Endothelial cell of umbilical vein (primary cell): Measurements from ENCODE around the gene ELOVL6. TPM values are rescaled to one million over a fixed set of nuclear protein-coding genes. Genes with fewer than 3 reads are reported as not detected.
A peak's percentile ranks its signal among the peaks of the same experiment; 100 is the strongest.

ENCODE experiments used
- BruUV-seq: library from RNA; stranded (reverse); fragments of 400-500 nt; replicated peaks from 2 replicates; lab custom pipeline; 2021; lab: Mats Ljungman, UMichigan
- CTCF ChIA-PET: fragments of 300-600, 350-600 bp; sonication (Branson Sonifier 250); formaldehyde crosslinking; loops from one replicate; lab custom pipeline; 2021; ENCODE audit warnings: antibody characterized with exemption, inconsistent platforms; lab: Charles Lee
- POLR2A ChIA-PET: fragments of 300-600, 350-600 bp; sonication (Branson Sonifier 250); formaldehyde crosslinking; loops from one replicate; lab custom pipeline; 2021; ENCODE audit warnings: antibody characterized with exemption, inconsistent platforms; lab: Charles Lee
- DNase-seq: peaks from one replicate; pipeline ENCODE4 v3.0.0-alpha.2; 2011; ENCODE audit warnings: low read depth, low spot score
- FAIRE-seq: peaks from 2 replicates; lab custom pipeline; 2011; peaks lifted over from hg19 to GRCh38; lab: Jason Lieb, UNC
- H2AFZ ChIP-seq: 2 replicates; pipeline ENCODE4 v1.6.0; 2012; ENCODE audit warnings: low read depth, low read length, control low read depth, inconsistent platforms
- H3K27ac ChIP-seq: 2 replicates; pipeline ENCODE4 v1.5.1; 2011; ENCODE audit warnings: low read depth, mild to moderate bottlenecking, control low read depth, low read length, moderate library complexity; ENCODE audit not compliant: insufficient read depth
- H3K27me3 ChIP-seq, 2 experiments: 2 replicates each; pipeline versions ENCODE4 v1.6.0 to v1.6.1; 2011; ENCODE audit warnings: low read length in 2 of 2, mixed read lengths in 1 of 2; ENCODE audit not compliant: control insufficient read depth in 2 of 2, insufficient read depth in 2 of 2
- H3K36me3 ChIP-seq, 2 experiments: 2 replicates in 1 of 2; 3 replicates in 1 of 2; pipeline ENCODE4 v1.5.1; 2011; ENCODE audit warnings: low read length in 2 of 2, mild to moderate bottlenecking in 1 of 2, moderate library complexity in 1 of 2; ENCODE audit not compliant: control insufficient read depth in 2 of 2, insufficient read depth in 2 of 2; ENCODE audit errors: extremely low read depth in 1 of 2
- H3K4me1 ChIP-seq: 3 replicates; pipeline ENCODE4 v1.5.1; 2011; ENCODE audit warnings: mild to moderate bottlenecking, low read length; ENCODE audit not compliant: control insufficient read depth, insufficient read depth; ENCODE audit errors: extremely low read depth
- H3K4me2 ChIP-seq: 2 replicates; pipeline ENCODE4 v1.6.1; 2011; ENCODE audit warnings: low read length, control low read depth, mixed read lengths; ENCODE audit not compliant: insufficient read depth
- H3K4me3 ChIP-seq, 3 experiments: fragments of 200-600 bp in 1 of 3; sonication (generic), shearing (Covaris generic) in 1 of 3; replicated peaks in 1 of 3; 2 replicates each; pipeline ENCODE4 v1.5.1; 2011 to 2016; ENCODE audit warnings: control low read depth in 3 of 3, low read length in 3 of 3, mild to moderate bottlenecking in 2 of 3, inconsistent platforms in 1 of 3, low read depth in 1 of 3, moderate library complexity in 1 of 3; ENCODE audit not compliant: insufficient read depth in 1 of 3
- H3K79me2 ChIP-seq: 2 replicates; pipeline ENCODE4 v1.6.0; 2012; ENCODE audit warnings: low read length, inconsistent platforms; ENCODE audit not compliant: control insufficient read depth, insufficient read depth
- H3K9ac ChIP-seq: replicated peaks from 2 replicates; pipeline ENCODE3; 2011; ENCODE audit warnings: low read length, control low read depth; ENCODE audit not compliant: insufficient read depth; ENCODE audit errors: extremely low read depth
- H3K9me1 ChIP-seq: replicated peaks from 3 replicates; pipeline ENCODE4 v1.6.0; 2011; ENCODE audit warnings: mild to moderate bottlenecking, low read length; ENCODE audit not compliant: control insufficient read depth, insufficient read depth; ENCODE audit errors: extremely low read depth
- H3K9me3 ChIP-seq: replicated peaks from 2 replicates; pipeline ENCODE4 v1.5.1; 2012; ENCODE audit warnings: low read length, inconsistent platforms; ENCODE audit not compliant: control insufficient read depth, insufficient read depth
- H4K20me1 ChIP-seq: replicated peaks from 2 replicates; pipeline ENCODE3; 2011; ENCODE audit warnings: mild to moderate bottlenecking, low read length; ENCODE audit not compliant: control insufficient read depth, insufficient read depth; ENCODE audit errors: extremely low read depth
- EZH2 ChIP-seq: IDR thresholded peaks from 2 replicates; pipeline ENCODE4 v1.6.1; 2012; ENCODE audit warnings: borderline replicate concordance, low read depth, mild to moderate bottlenecking, moderate library complexity, low read length, inconsistent platforms; ENCODE audit not compliant: severe bottlenecking
- FOS ChIP-seq: IDR thresholded peaks from 2 replicates; pipeline ENCODE4 v1.6.1; 2011; ENCODE audit warnings: mild to moderate bottlenecking, low read length, moderate library complexity, borderline replicate concordance; ENCODE audit not compliant: insufficient read depth
- GATA2 ChIP-seq: IDR thresholded peaks from 2 replicates; pipeline ENCODE4 v1.7.0; 2011; ENCODE audit warnings: low read depth, mild to moderate bottlenecking, moderate library complexity, mixed read lengths, low read length; ENCODE audit not compliant: insufficient read length, insufficient read depth
- JUN ChIP-seq: IDR thresholded peaks from 2 replicates; pipeline ENCODE4 v1.6.1; 2011; ENCODE audit warnings: borderline replicate concordance, low read depth; ENCODE audit not compliant: insufficient read length, insufficient read depth
- MYC ChIP-seq: IDR thresholded peaks from one replicate; pipeline ENCODE4 v1.6.1; 2011; ENCODE audit warnings: mild to moderate bottlenecking, low read depth, low read length
- POLR2AphosphoS5 ChIP-seq: IDR thresholded peaks from 2 replicates; pipeline ENCODE4 v1.6.1; 2012; ENCODE audit warnings: low read depth, mild to moderate bottlenecking, control low read depth, low read length, moderate library complexity; ENCODE audit not compliant: insufficient read depth
- dilution Hi-C: fragments of 300-500 bp; cut with MboI; formaldehyde crosslinking; loops from one replicate; pipeline ENCODE4 v1.15.0; 2019; ENCODE audit warnings: low sequenced_read_pairs; ENCODE audit not compliant: extremely low pct_ligation_motif_present
- intact Hi-C: fragments of 100-400 bp; cut with micrococcal nuclease; formaldehyde crosslinking; loops from one replicate; pipeline ENCODE4 v1.10.0; 2022
- polyA plus RNA-seq, 4 experiments: library from polyadenylated mRNA; depleted of rRNA in 3 of 4; stranded (reverse) in 3 of 4; unstranded in 1 of 4; fragments of >200 nt; gene quantifications; 2 replicates each; pipeline versions ENCODE4 v1.2.1 to v1.2.3, GENCODE V29; 2011 to 2012; ENCODE audit warnings: missing spikeins in 1 of 4
- total RNA-seq: library from RNA; stranded (reverse); gene quantifications from 2 replicates; pipeline ENCODE4 v1.2.3, GENCODE V29; 2021
- TF ChIP-seq, protein P1 (sequence below), 2 donors: IDR thresholded peaks; 1 replicate in 1 of 2; 2 replicates in 1 of 2; pipeline ENCODE4 v1.5.1; 2011; ENCODE audit warnings: low read length in 2 of 2, mild to moderate bottlenecking in 2 of 2, moderate library complexity in 2 of 2, control low read depth in 1 of 2, inconsistent platforms in 1 of 2, low read depth in 1 of 2; ENCODE audit not compliant: insufficient read depth in 1 of 2; ENCODE audit errors: extremely low read depth in 1 of 2

Gene ELOVL6
- total and polyA plus RNA-seq, 2 donors (not counting 3 experiments of a cell fraction or from before 2014, with no cell fraction given): 6.4 to 26.1 TPM

DNA sequence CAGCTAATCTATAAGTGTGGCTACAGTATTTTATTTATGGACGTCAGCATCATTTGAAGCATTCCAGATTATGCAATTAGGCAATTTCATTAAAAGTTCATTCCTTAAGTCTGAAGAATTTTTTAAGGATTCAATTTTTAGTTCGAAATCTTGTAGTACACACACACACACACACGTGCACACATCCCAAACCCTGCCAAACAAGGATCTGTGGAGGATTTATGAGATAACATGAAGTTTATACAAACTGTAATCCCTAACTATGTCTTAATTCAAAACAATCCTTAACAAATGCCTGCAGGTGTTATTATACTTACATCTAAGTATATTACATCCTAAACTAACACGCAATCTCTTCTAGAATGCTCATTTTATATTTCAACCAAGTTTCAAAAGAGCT lies 105.8 kb downstream of the ELOVL6 start:
- ChIA-PET CTCF (interaction anchor here (1.4 to 1.5 kb wide), 2 partner anchors 14 to 27 kb away, joined by 3 to 5 read pairs; no protein-coding TSS in a partner anchor), POLR2A (no interaction called here)
- Histone ChIP-seq H3K4me2 (no peak overlapping the region), H3K4me3 (no peak overlapping the region), H3K36me3 (no peaks in the 10 kb centered on the region), H4K20me1 (no peaks in the 10 kb centered on the region), H3K9me3 (no peaks in the 10 kb centered on the region), H2AFZ (no peak overlapping the region), H3K4me1 (peaks cover 15% of the 10 kb centered on the region), H3K27ac (no peak overlapping the region), H3K79me2 (no peaks in the 10 kb centered on the region), H3K9ac (no peak overlapping the region), H3K9me1 (no peaks in the 10 kb centered on the region), H3K27me3 (no peaks in the 10 kb centered on the region)
- DNase-seq (no peak), FAIRE-seq (no peak)
- intact Hi-C loops (no loop called here), dilution Hi-C loops (no loop called here)
- no peak for TF ChIP-seq MYC
- TF ChIP-seq GATA2: no peak
- TF ChIP-seq JUN: no peak
- TF ChIP-seq POLR2AphosphoS5: no peak
- no TSS peak for BruUV-seq

GRCh38 chr4:110091434-110092140 lies 106.8 kb downstream of the ELOVL6 start:
- Histone ChIP-seq H3K27ac (no peak overlapping the region), H3K4me2 (peak overlapping the region; percentile 57), H3K36me3 (no peaks in the 10 kb centered on the region), H3K9ac (peak overlapping the region; percentile 8), H3K4me3 (peak overlapping the region in 1 of 3 experiments; percentile 10), H3K79me2 (no peaks in the 10 kb centered on the region), H2AFZ (no peak overlapping the region), H3K9me1 (no peaks in the 10 kb centered on the region), H3K9me3 (no peaks in the 10 kb centered on the region), H4K20me1 (no peaks in the 10 kb centered on the region), H3K27me3 (no peaks in the 10 kb centered on the region), H3K4me1 (peaks cover 25% of the 10 kb centered on the region)
- dilution Hi-C loops (no loop called here), intact Hi-C loops (loop anchor here (2.0 kb wide), 1 partner anchor 13 kb away; no protein-coding TSS in a partner anchor)
- FAIRE-seq (no peak), DNase-seq (peak; percentile 45)
- POLR2A ChIA-PET: no interaction called here
- BruUV-seq: no TSS peak
- TF ChIP-seq GATA2: no peak
- TF ChIP-seq MYC: no peak
- TF ChIP-seq, protein P1, sequence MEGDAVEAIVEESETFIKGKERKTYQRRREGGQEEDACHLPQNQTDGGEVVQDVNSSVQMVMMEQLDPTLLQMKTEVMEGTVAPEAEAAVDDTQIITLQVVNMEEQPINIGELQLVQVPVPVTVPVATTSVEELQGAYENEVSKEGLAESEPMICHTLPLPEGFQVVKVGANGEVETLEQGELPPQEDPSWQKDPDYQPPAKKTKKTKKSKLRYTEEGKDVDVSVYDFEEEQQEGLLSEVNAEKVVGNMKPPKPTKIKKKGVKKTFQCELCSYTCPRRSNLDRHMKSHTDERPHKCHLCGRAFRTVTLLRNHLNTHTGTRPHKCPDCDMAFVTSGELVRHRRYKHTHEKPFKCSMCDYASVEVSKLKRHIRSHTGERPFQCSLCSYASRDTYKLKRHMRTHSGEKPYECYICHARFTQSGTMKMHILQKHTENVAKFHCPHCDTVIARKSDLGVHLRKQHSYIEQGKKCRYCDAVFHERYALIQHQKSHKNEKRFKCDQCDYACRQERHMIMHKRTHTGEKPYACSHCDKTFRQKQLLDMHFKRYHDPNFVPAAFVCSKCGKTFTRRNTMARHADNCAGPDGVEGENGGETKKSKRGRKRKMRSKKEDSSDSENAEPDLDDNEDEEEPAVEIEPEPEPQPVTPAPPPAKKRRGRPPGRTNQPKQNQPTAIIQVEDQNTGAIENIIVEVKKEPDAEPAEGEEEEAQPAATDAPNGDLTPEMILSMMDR (IDR thresholded peaks at IDR 0.05; ENCODE audit: extremely low read depth in 1 of 2, insufficient read depth in 1 of 2, low read depth in 1 of 2, low read length in 2 of 2): no peak
- TF ChIP-seq POLR2AphosphoS5: no peak
- no peak for TF ChIP-seq EZH2
- peak; percentile 18 for TF ChIP-seq FOS
- CTCF ChIA-PET: interaction anchor here (1.0 to 1.5 kb wide), 3 partner anchors 15 to 42 kb away, joined by 3 to 5 read pairs (median 3); no protein-coding TSS in a partner anchor
